Epithelial cell of esophagus (primary cell): Measurements from ENCODE around the gene SEMA5A.

ENCODE experiments used
- DNase-seq: peaks from one replicate; pipeline ENCODE4 v3.0.0; 2010; ENCODE audit warnings: low read depth
- H3K4me3 ChIP-seq: 2 replicates; pipeline ENCODE4 v1.5.1; 2011; ENCODE audit warnings: mild to moderate bottlenecking, low read length, control low read depth
- CTCF ChIP-seq: IDR thresholded peaks from 2 replicates; pipeline ENCODE4 v1.5.1; 2011; ENCODE audit warnings: low read depth, mild to moderate bottlenecking, low read length, control low read depth, inconsistent platforms; ENCODE audit not compliant: insufficient read depth; ENCODE audit errors: missing control alignments

SEMA5A gene

GRCh38 chr5:9545992-9546851 is at the start of gene SEMA5A:
Gene SEMA5A (minus strand): TSS chr5:9546075. CDS start chr5:9379946, 166,129 bp downstream.
- peak within 1 kb of the TSS; percentile 71 for H3K4me3 ChIP-seq
- peak; percentile 76 for DNase-seq
- TF ChIP-seq CTCF = no peak

GRCh38 chr5:9594913-9595312 is 49.0 kb upstream of the SEMA5A start:
- no peak overlapping the region for H3K4me3 ChIP-seq
- DNase-seq = no peak
- no peak for TF ChIP-seq CTCF

GRCh38 chr5:9589049-9589835 is 43.4 kb upstream of the SEMA5A start:
- TF ChIP-seq CTCF = no peak

GRCh38 chr5:9588254-9588653 is 42.4 kb upstream of the SEMA5A start:
- H3K4me3 ChIP-seq = no peak overlapping the region
- no peak for TF ChIP-seq CTCF
- DNase-seq = no peak

More at GRCh38 chr5:9589049-9589835, 43.4 kb upstream of the SEMA5A start:
- no peak overlapping the region for H3K4me3 ChIP-seq
- DNase-seq = no peak

- no peak for TF ChIP-seq CTCF
- H3K4me3 ChIP-seq = no peak overlapping the region
- no peak for DNase-seq
Observed at GRCh38 chr5:9587135-9587534, 41.3 kb upstream of the SEMA5A start.

GRCh38 chr5:9582406-9582805 is 36.5 kb upstream of the SEMA5A start:
- no peak for TF ChIP-seq CTCF
- peak; percentile 41 for DNase-seq
- no peak overlapping the region for H3K4me3 ChIP-seq
